GM23338 (cell line): ENCODE measurements around the gene ING4. TPM values are rescaled to one million over a fixed set of nuclear protein-coding genes. Genes with fewer than 3 reads are reported as not detected.

Experiments used
- ATAC-seq: fragments of 200-7000 bp; cut with Tn5 transposase; 3 replicates; pipeline ENCODE4 v1.9.1; 2020
- DNase-seq: peaks from one replicate; pipeline ENCODE4 v3.0.0-alpha.2; 2015; ENCODE audit warnings: low spot score
- H2AFZ ChIP-seq: fragments of 200-600 bp; sonication (generic); 2 replicates; pipeline ENCODE4 v1.8.0; 2016; ENCODE audit warnings: antibody characterized with exemption, mild to moderate bottlenecking, moderate library complexity
- H3F3A ChIP-seq: fragments of 200-600 bp; sonication (generic); replicated peaks from 2 replicates; pipeline ENCODE4 v1.8.0; 2017; ENCODE audit warnings: antibody characterized with exemption, mixed run types, low read depth
- H3K27ac ChIP-seq: fragments of 200-600 bp; sonication (generic); 2 replicates; pipeline ENCODE4 v1.6.1; 2016; ENCODE audit warnings: low read depth
- H3K27me3 ChIP-seq: fragments of 200-600 bp; sonication (generic); 2 replicates; pipeline ENCODE4 v1.8.0; 2016; ENCODE audit warnings: mild to moderate bottlenecking, mixed run types, moderate library complexity; ENCODE audit not compliant: insufficient read depth
- H3K36me3 ChIP-seq: fragments of 200-600 bp; sonication (generic); 2 replicates; pipeline ENCODE4 v1.8.0; 2016; ENCODE audit warnings: mild to moderate bottlenecking; ENCODE audit not compliant: insufficient read depth
- H3K4me1 ChIP-seq: fragments of 200-600 bp; sonication (generic); 2 replicates; pipeline ENCODE4 v1.8.0; 2016; ENCODE audit warnings: mild to moderate bottlenecking, moderate library complexity; ENCODE audit not compliant: insufficient read depth
- H3K4me2 ChIP-seq: fragments of 200-600 bp; sonication (generic); 2 replicates; pipeline ENCODE4 v1.7.1; 2017; ENCODE audit warnings: mixed run types
- H3K4me3 ChIP-seq: fragments of 200-600 bp; sonication (generic); 2 replicates; pipeline ENCODE4 v1.6.1; 2016; ENCODE audit warnings: mixed run types
- H3K79me2 ChIP-seq: fragments of 200-600 bp; sonication (generic); replicated peaks from 2 replicates; pipeline ENCODE4 v1.8.0; 2017; ENCODE audit warnings: mild to moderate bottlenecking; ENCODE audit not compliant: insufficient read depth
- H3K9me2 ChIP-seq: fragments of 200-600 bp; sonication (generic); 2 replicates; pipeline ENCODE4 v1.8.0; 2017; ENCODE audit not compliant: insufficient read depth
- H4K20me1 ChIP-seq: fragments of 200-600 bp; sonication (generic); replicated peaks from 2 replicates; pipeline ENCODE4 v1.8.0; 2017; ENCODE audit warnings: mild to moderate bottlenecking; ENCODE audit not compliant: insufficient read depth
- H3K27ac Mint-ChIP-seq: 2 replicates; pipeline ENCODE4 v1.8.0; 2020; ENCODE audit warnings: inconsistent platforms, mild to moderate bottlenecking, moderate library complexity, mixed read lengths
- H3K27me3 Mint-ChIP-seq: 3 replicates; pipeline ENCODE4 v1.8.0; 2022; ENCODE audit warnings: low read depth, mild to moderate bottlenecking, moderate library complexity, mixed read lengths, inconsistent platforms; ENCODE audit not compliant: insufficient read depth, poor library complexity
- H3K36me3 Mint-ChIP-seq: 3 replicates; pipeline ENCODE4 v1.8.0; 2021; ENCODE audit warnings: low read depth, mild to moderate bottlenecking, inconsistent platforms, moderate library complexity, mixed read lengths
- H3K4me1 Mint-ChIP-seq: 3 replicates; pipeline ENCODE4 v1.8.0; 2020; ENCODE audit warnings: mild to moderate bottlenecking, inconsistent platforms, mixed read lengths
- H3K4me3 Mint-ChIP-seq: 3 replicates; pipeline ENCODE4 v1.8.0; 2021; ENCODE audit warnings: moderate library complexity, mild to moderate bottlenecking, inconsistent platforms, mixed read lengths
- H3K9me3 Mint-ChIP-seq: 3 replicates; pipeline ENCODE4 v1.8.0; 2020; ENCODE audit warnings: moderate library complexity, mild to moderate bottlenecking, inconsistent platforms, mixed read lengths
- CREB1 ChIP-seq: fragments of 250-450 bp; sonication (Bioruptor Pico); IDR thresholded peaks from 2 replicates; pipeline ENCODE4 v1.5.0; 2020; ENCODE audit warnings: low read depth, mild to moderate bottlenecking, moderate library complexity
- EZH2 ChIP-seq: fragments of 200-600 bp; sonication (generic); IDR thresholded peaks from one replicate; pipeline ENCODE4 v1.8.0; 2017; ENCODE audit warnings: antibody characterized with exemption, mild to moderate bottlenecking, low read depth; ENCODE audit not compliant: unreplicated experiment
- EZH2phosphoT487 ChIP-seq: fragments of 200-600 bp; sonication (generic); IDR thresholded peaks from one replicate; pipeline ENCODE4 v1.8.1; 2018; ENCODE audit warnings: antibody characterized with exemption; ENCODE audit not compliant: unreplicated experiment
- JUNB ChIP-seq: IDR thresholded peaks from one replicate; pipeline ENCODE4 v1.6.1; 2016; ENCODE audit warnings: antibody characterized with exemption; ENCODE audit not compliant: unreplicated experiment
- NANOG ChIP-seq: IDR thresholded peaks from 2 replicates; pipeline ENCODE4 v1.6.1; 2016; ENCODE audit warnings: antibody characterized with exemption, borderline replicate concordance
- POLR2AphosphoS5 ChIP-seq: IDR thresholded peaks from 2 replicates; pipeline ENCODE4 v1.6.1; 2016; ENCODE audit warnings: antibody characterized with exemption, low read depth
- STAT1 ChIP-seq: IDR thresholded peaks from one replicate; pipeline ENCODE4 v1.6.1; 2016; ENCODE audit warnings: antibody characterized with exemption; ENCODE audit not compliant: unreplicated experiment
- ZNF114 ChIP-seq: fragments of 250-450 bp; sonication (Bioruptor Pico); IDR thresholded peaks from 2 replicates; pipeline ENCODE4 v1.5.0; 2020; ENCODE audit warnings: mild to moderate bottlenecking, moderate library complexity
- ZNF331 ChIP-seq: fragments of 250-450 bp; sonication (Bioruptor Pico); IDR thresholded peaks from 2 replicates; pipeline ENCODE4 v1.5.0; 2020; ENCODE audit warnings: low read depth, mild to moderate bottlenecking, moderate library complexity
- polyA plus RNA-seq: library from polyadenylated mRNA; unstranded; fragments of >200 nt; fragmentation: Nextera tagmentation; extraction: Ambion mirVana; gene quantifications from 2 replicates; pipeline ENCODE4 v1.2.1, GENCODE V29; 2016
- total RNA-seq: library from RNA; depleted of rRNA; stranded (reverse); fragments of >200 nt; shearing (Covaris generic); gene quantifications from 2 replicates; pipeline ENCODE4 v1.2.3, GENCODE V29; 2014
- TF ChIP-seq, protein P1 (sequence below): IDR thresholded peaks from 2 replicates; pipeline ENCODE4 v1.6.1; 2016; ENCODE audit warnings: antibody characterized with exemption
- TF ChIP-seq, protein P2 (sequence below): fragments of 250-450 bp; sonication (Bioruptor Pico); IDR thresholded peaks from 2 replicates; pipeline ENCODE4 v1.5.0; 2020; ENCODE audit warnings: mild to moderate bottlenecking, moderate library complexity
- TF ChIP-seq, protein P3 (sequence below): IDR thresholded peaks from one replicate; pipeline ENCODE4 v1.6.1; 2018; ENCODE audit warnings: antibody characterized with exemption; ENCODE audit not compliant: unreplicated experiment
- TF ChIP-seq, protein P4 (sequence below), 2 experiments: fragments of 200-600 bp in 1 of 2; sonication (generic) in 1 of 2; conservative IDR thresholded peaks; 2 replicates each; pipeline versions ENCODE4 v1.5.1 to v1.6.1; 2016 to 2017; ENCODE audit warnings: antibody characterized with exemption in 2 of 2, low read depth in 2 of 2, mild to moderate bottlenecking in 2 of 2, moderate library complexity in 1 of 2

The ING4 gene
- total and polyA plus RNA-seq, 2 experiments from 2014 or later = 22.0 to 29.6 TPM

DNA sequence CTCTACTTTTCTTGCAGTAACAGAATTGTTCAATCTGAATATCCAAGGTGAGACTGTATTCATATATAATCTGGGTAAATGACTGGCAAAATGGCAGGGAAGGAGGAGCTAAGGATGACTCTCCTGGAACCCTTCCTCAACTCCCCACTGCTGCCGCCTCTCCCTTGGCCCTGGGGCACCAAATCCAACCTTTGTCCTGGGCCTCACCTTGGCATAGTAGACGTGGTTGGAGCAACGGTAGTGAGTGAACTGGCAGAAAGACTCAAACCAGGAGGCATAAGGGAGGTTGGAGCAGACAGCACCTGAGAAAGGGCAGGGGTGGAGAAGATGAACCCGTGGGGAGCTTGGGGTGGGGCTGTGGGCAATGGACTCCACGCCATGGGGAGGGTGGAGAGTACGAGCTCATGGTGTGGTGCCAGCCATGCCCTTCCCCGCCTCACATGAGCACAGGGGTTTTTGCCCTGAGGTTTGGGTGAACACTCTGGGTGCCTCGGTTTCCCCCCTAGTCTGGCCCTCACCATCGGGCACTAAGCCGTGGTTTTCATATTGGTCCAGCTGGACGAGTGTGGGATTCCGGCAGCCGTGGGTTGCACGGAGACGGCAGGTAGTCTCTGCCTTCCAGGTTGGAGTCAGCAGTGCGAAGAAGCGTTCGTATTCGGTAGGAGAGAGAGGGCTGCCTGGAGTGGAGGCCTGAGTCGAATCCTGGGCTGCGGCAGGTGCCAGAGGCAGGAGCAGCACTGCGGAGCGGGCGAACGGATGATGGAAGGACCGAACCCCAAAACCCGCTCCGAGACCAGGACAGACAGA, 16.4 kb downstream of the ING4 start:
- TF ChIP-seq, protein P1, sequence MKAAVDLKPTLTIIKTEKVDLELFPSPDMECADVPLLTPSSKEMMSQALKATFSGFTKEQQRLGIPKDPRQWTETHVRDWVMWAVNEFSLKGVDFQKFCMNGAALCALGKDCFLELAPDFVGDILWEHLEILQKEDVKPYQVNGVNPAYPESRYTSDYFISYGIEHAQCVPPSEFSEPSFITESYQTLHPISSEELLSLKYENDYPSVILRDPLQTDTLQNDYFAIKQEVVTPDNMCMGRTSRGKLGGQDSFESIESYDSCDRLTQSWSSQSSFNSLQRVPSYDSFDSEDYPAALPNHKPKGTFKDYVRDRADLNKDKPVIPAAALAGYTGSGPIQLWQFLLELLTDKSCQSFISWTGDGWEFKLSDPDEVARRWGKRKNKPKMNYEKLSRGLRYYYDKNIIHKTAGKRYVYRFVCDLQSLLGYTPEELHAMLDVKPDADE = no peak
- TF ChIP-seq, protein P2, sequence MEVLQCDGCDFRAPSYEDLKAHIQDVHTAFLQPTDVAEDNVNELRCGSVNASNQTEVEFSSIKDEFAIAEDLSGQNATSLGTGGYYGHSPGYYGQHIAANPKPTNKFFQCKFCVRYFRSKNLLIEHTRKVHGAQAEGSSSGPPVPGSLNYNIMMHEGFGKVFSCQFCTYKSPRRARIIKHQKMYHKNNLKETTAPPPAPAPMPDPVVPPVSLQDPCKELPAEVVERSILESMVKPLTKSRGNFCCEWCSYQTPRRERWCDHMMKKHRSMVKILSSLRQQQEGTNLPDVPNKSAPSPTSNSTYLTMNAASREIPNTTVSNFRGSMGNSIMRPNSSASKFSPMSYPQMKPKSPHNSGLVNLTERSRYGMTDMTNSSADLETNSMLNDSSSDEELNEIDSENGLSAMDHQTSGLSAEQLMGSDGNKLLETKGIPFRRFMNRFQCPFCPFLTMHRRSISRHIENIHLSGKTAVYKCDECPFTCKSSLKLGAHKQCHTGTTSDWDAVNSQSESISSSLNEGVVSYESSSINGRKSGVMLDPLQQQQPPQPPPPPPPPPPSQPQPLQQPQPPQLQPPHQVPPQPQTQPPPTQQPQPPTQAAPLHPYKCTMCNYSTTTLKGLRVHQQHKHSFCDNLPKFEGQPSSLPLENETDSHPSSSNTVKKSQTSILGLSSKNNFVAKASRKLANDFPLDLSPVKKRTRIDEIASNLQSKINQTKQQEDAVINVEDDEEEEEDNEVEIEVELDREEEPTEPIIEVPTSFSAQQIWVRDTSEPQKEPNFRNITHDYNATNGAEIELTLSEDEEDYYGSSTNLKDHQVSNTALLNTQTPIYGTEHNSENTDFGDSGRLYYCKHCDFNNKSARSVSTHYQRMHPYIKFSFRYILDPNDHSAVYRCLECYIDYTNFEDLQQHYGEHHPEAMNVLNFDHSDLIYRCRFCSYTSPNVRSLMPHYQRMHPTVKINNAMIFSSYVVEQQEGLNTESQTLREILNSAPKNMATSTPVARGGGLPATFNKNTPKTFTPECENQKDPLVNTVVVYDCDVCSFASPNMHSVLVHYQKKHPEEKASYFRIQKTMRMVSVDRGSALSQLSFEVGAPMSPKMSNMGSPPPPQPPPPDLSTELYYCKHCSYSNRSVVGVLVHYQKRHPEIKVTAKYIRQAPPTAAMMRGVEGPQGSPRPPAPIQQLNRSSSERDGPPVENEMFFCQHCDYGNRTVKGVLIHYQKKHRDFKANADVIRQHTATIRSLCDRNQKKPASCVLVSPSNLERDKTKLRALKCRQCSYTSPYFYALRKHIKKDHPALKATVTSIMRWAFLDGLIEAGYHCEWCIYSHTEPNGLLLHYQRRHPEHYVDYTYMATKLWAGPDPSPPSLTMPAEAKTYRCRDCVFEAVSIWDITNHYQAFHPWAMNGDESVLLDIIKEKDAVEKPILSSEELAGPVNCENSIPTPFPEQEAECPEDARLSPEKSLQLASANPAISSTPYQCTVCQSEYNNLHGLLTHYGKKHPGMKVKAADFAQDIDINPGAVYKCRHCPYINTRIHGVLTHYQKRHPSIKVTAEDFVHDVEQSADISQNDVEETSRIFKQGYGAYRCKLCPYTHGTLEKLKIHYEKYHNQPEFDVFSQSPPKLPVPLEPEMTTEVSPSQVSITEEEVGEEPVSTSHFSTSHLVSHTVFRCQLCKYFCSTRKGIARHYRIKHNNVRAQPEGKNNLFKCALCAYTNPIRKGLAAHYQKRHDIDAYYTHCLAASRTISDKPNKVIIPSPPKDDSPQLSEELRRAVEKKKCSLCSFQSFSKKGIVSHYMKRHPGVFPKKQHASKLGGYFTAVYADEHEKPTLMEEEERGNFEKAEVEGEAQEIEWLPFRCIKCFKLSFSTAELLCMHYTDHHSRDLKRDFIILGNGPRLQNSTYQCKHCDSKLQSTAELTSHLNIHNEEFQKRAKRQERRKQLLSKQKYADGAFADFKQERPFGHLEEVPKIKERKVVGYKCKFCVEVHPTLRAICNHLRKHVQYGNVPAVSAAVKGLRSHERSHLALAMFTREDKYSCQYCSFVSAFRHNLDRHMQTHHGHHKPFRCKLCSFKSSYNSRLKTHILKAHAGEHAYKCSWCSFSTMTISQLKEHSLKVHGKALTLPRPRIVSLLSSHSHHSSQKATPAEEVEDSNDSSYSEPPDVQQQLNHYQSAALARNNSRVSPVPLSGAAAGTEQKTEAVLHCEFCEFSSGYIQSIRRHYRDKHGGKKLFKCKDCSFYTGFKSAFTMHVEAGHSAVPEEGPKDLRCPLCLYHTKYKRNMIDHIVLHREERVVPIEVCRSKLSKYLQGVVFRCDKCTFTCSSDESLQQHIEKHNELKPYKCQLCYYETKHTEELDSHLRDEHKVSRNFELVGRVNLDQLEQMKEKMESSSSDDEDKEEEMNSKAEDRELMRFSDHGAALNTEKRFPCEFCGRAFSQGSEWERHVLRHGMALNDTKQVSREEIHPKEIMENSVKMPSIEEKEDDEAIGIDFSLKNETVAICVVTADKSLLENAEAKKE (CRISPR knock-in tag) = no peak
- TF ChIP-seq EZH2phosphoT487 (no peak), NANOG (no peak), POLR2AphosphoS5 (no peak), ZNF331 (CRISPR knock-in tag) (no peak), ZNF114 (CRISPR knock-in tag) (no peak), EZH2 (no peak), JUNB (no peak), STAT1 (no peak), CREB1 (no peak)
- TF ChIP-seq, protein P3, sequence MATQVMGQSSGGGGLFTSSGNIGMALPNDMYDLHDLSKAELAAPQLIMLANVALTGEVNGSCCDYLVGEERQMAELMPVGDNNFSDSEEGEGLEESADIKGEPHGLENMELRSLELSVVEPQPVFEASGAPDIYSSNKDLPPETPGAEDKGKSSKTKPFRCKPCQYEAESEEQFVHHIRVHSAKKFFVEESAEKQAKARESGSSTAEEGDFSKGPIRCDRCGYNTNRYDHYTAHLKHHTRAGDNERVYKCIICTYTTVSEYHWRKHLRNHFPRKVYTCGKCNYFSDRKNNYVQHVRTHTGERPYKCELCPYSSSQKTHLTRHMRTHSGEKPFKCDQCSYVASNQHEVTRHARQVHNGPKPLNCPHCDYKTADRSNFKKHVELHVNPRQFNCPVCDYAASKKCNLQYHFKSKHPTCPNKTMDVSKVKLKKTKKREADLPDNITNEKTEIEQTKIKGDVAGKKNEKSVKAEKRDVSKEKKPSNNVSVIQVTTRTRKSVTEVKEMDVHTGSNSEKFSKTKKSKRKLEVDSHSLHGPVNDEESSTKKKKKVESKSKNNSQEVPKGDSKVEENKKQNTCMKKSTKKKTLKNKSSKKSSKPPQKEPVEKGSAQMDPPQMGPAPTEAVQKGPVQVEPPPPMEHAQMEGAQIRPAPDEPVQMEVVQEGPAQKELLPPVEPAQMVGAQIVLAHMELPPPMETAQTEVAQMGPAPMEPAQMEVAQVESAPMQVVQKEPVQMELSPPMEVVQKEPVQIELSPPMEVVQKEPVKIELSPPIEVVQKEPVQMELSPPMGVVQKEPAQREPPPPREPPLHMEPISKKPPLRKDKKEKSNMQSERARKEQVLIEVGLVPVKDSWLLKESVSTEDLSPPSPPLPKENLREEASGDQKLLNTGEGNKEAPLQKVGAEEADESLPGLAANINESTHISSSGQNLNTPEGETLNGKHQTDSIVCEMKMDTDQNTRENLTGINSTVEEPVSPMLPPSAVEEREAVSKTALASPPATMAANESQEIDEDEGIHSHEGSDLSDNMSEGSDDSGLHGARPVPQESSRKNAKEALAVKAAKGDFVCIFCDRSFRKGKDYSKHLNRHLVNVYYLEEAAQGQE = no peak
- TF ChIP-seq, protein P4, sequence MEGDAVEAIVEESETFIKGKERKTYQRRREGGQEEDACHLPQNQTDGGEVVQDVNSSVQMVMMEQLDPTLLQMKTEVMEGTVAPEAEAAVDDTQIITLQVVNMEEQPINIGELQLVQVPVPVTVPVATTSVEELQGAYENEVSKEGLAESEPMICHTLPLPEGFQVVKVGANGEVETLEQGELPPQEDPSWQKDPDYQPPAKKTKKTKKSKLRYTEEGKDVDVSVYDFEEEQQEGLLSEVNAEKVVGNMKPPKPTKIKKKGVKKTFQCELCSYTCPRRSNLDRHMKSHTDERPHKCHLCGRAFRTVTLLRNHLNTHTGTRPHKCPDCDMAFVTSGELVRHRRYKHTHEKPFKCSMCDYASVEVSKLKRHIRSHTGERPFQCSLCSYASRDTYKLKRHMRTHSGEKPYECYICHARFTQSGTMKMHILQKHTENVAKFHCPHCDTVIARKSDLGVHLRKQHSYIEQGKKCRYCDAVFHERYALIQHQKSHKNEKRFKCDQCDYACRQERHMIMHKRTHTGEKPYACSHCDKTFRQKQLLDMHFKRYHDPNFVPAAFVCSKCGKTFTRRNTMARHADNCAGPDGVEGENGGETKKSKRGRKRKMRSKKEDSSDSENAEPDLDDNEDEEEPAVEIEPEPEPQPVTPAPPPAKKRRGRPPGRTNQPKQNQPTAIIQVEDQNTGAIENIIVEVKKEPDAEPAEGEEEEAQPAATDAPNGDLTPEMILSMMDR (conservative IDR thresholded peaks at IDR 0.05; ENCODE audit: low read depth in 2 of 2) = no peak
- Histone ChIP-seq H3F3A (peaks cover 9% of the 10 kb centered on the region; the same call in 1 of the 2 replicates), H3K4me3 (peak overlapping the region; percentile 87), H2AFZ (peak overlapping the region; percentile 95), H3K4me1 (peaks cover 10% of the 10 kb centered on the region; the same call in 1 of the 2 replicates), H4K20me1 (no peaks in the 10 kb centered on the region), H3K27ac (no peak overlapping the region), H3K79me2 (no peaks in the 10 kb centered on the region), H3K36me3 (0 out of 2 replicates have a peak, but pooled peaks cover 4% of the 10 kb centered on the region), H3K27me3 (peaks cover 24% of the 10 kb centered on the region), H3K9me2 (no peaks in the 10 kb centered on the region), H3K4me2 (peak overlapping the region; percentile 93)
- peak; percentile 66 for DNase-seq
- Mint-ChIP-seq H3K36me3 (peaks cover 15% of the 10 kb centered on the region; the same call in 2 of the 3 replicates), H3K4me1 (peaks cover 9% of the 10 kb centered on the region), H3K4me3 (peak overlapping the region; percentile 85), H3K27me3 (peaks cover 5% of the 10 kb centered on the region), H3K27ac (no peak overlapping the region), H3K9me3 (no peaks in the 10 kb centered on the region)
- peak; percentile 76 for ATAC-seq
